GM12892 (cell line): ENCODE data around the gene SUSD4.

Source experiments
- POLR2A ChIP-seq: IDR thresholded peaks from 2 replicates; pipeline ENCODE4 v1.6.1; 2011; ENCODE audit warnings: low read depth, low read length, control low read depth
- POLR2AphosphoS5 ChIP-seq: IDR thresholded peaks from 2 replicates; pipeline ENCODE4 v1.6.1; 2011; ENCODE audit warnings: low read depth, low read length, control low read depth
- TAF1 ChIP-seq: IDR thresholded peaks from 2 replicates; pipeline ENCODE4 v1.6.1; 2011; ENCODE audit warnings: low read depth, mild to moderate bottlenecking, control low read depth, low read length, borderline replicate concordance

DNA sequence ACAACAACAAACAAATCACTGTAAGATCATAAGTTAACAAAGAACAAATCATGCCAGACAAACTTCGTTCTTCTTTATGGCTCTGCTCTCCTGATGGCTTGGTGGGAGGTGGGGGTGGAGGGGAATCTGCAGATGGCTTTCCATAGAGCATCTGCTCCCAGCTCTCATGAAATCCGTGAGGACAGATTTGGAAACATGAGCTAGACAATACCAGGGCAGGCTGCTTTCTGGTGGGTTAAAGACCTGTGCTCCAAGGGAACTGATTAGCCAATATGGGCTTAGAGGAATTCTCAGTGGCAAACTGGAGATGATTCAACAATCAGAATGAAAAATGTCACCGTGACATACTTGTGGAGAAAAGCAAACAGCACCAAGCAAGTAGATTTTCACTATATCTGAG lies 151.5 kb downstream of the SUSD4 start:
- TF ChIP-seq POLR2A (no peak), POLR2AphosphoS5 (no peak), TAF1 (no peak)
